22Rv1 (cell line): ENCODE results near the gene KCNJ5.

ENCODE experiments used
- H3K27ac ChIP-seq: fragments of 450-650 bp; 2 replicates; pipeline ENCODE4 v1.5.1; 2017
- ZFX ChIP-seq: fragments of 450-650 bp; IDR thresholded peaks from 2 replicates; pipeline ENCODE4 v1.6.1; 2017; ENCODE audit warnings: antibody characterized with exemption, borderline replicate concordance
- TF ChIP-seq, protein P1 (sequence below): fragments of 450-650 bp; IDR thresholded peaks from 2 replicates; pipeline ENCODE4 v1.5.1; 2017; ENCODE audit warnings: mild to moderate bottlenecking

Gene KCNJ5

GRCh38 chr11:128879817-128880216 lies 11.3 kb upstream of the KCNJ5 start:
- H3K27ac ChIP-seq: no peak overlapping the region
- TF ChIP-seq ZFX: no peak
- TF ChIP-seq, protein P1, sequence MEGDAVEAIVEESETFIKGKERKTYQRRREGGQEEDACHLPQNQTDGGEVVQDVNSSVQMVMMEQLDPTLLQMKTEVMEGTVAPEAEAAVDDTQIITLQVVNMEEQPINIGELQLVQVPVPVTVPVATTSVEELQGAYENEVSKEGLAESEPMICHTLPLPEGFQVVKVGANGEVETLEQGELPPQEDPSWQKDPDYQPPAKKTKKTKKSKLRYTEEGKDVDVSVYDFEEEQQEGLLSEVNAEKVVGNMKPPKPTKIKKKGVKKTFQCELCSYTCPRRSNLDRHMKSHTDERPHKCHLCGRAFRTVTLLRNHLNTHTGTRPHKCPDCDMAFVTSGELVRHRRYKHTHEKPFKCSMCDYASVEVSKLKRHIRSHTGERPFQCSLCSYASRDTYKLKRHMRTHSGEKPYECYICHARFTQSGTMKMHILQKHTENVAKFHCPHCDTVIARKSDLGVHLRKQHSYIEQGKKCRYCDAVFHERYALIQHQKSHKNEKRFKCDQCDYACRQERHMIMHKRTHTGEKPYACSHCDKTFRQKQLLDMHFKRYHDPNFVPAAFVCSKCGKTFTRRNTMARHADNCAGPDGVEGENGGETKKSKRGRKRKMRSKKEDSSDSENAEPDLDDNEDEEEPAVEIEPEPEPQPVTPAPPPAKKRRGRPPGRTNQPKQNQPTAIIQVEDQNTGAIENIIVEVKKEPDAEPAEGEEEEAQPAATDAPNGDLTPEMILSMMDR: no peak

DNA sequence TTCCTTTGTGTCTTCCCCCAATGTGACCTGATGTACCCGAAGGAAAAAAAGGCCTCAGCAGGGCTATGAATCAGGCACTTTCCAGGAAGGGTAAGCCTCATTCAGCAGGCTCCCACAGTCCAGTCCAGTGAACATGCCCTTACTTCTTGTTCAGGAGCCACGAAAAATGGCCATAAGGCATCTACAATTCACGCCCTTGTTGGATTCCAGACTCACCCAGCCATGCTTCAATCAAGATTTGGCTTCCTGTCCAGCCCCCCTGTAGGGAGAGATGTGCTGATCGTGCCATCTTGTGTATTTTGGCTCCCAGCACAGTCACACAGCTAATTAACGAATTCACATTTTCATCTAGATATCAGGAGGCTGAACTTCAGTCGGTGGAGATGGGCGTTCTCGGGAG lies 9.9 kb upstream of the KCNJ5 start:
- TF ChIP-seq, protein P1: no peak
- TF ChIP-seq ZFX: no peak
- H3K27ac ChIP-seq: no peak overlapping the region

DNA sequence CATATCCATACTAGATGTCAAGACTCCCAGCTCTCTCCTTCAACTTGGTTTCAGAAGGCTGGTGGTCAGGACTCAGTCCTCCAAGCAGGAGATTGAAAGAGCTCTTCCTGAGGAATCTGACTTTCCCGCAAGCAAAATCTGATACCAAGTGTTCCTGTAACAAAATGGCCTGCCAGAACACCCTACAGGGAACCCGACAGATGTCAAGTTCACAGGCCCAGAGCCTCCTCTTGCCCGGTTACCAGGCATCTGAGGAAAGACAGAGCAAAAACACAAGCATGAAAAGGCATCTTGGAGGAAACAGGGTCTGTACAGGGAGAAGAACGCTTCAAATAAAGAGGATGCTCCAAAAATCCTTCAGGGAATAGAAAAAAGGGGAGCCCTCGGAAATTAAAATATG lies 8.7 kb upstream of the KCNJ5 start:
- TF ChIP-seq ZFX: no peak
- TF ChIP-seq, protein P1: no peak
- no peak overlapping the region for H3K27ac ChIP-seq

GRCh38 chr11:128884054-128884453 lies 7.1 kb upstream of the KCNJ5 start:
- no peak for TF ChIP-seq ZFX
- TF ChIP-seq, protein P1: no peak
- no peak overlapping the region for H3K27ac ChIP-seq

GRCh38 chr11:128884703-128885338 lies 6.3 kb upstream of the KCNJ5 start:
- TF ChIP-seq ZFX: no peak
- TF ChIP-seq, protein P1: peak; percentile 88
- H3K27ac ChIP-seq: no peak overlapping the region

DNA sequence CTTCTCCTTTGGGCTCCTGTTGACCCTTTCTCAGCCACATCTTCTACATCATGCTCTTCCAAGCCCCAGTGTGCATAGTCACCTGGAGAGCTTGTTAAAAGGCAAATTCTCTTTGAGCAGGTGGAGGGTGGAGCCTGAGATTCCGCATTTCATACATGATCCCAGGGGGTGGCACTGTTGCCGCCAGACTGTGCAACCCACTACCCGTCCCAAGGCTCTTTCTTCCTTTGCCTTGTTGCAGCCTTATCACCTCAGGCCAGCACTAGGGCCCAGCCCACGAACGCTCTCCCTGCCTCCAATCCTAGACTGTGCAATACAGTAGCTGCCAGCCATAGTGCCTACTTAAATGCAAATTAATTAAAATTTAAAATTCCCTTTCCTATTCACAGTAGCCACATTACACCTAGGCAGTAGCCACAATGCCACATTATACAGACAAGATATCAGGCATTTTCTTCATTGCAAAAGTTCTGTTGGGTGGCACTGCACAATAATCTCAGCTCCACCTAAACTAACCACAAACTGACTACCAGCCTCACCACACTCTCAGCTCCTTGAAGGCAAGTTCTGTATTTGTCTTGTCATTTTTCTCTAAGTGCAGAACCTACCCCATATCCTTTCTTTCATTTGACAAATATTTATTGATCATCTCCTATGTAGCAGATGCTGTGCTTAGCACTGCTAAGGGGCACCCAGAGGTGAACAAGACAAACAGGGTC lies 4.6 kb upstream of the KCNJ5 start:
- no peak for TF ChIP-seq ZFX
- TF ChIP-seq, protein P1: peak; percentile 44
- H3K27ac ChIP-seq: no peak overlapping the region
